ENCODE data around the gene TECPR1.
A peak's percentile ranks its signal among the peaks of the same experiment; 100 is the strongest.

The TECPR1 gene

DNA sequence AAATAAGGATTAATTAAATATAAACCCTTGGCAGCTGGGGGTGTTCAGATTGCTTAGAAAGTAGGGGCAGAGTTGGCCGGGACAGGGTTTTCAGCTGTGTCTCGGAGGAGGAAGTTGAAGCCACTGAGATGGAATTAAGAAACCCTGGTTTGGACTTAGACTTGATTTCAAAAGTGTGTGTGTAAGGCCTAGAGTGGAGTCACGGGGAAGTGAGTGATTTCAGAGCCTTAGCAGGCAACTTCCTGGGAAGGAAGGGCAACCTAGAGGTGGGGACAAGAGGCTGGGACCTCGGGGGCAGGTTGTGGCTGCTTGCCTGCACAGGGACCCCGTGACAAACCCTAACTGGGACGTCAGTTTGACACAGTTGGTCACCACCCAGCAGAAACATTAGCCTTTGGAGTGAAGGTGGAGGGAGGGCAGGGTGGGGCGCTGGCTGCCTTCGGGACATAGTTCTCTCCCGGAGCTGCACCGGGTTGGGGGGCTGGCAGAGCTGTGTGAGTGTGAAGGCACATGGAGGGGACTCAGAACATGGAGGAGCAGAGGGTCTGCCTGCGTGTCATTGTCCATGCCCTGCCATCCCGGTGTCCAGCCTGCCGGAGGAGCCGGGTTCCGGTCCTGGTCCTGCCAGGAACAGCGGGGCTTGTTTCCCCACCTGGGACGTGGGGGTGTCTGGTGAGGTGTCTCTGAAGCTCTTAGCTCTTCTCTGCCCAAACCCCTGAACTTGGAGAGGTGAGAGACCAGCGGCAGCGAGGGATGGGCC lies 31.3 kb upstream of the TECPR1 start:
- DNase-seq, result no peak

GRCh38 chr7:98282703-98283102 lies 30.7 kb upstream of the TECPR1 start:
- DNase-seq, result no peak

DNA sequence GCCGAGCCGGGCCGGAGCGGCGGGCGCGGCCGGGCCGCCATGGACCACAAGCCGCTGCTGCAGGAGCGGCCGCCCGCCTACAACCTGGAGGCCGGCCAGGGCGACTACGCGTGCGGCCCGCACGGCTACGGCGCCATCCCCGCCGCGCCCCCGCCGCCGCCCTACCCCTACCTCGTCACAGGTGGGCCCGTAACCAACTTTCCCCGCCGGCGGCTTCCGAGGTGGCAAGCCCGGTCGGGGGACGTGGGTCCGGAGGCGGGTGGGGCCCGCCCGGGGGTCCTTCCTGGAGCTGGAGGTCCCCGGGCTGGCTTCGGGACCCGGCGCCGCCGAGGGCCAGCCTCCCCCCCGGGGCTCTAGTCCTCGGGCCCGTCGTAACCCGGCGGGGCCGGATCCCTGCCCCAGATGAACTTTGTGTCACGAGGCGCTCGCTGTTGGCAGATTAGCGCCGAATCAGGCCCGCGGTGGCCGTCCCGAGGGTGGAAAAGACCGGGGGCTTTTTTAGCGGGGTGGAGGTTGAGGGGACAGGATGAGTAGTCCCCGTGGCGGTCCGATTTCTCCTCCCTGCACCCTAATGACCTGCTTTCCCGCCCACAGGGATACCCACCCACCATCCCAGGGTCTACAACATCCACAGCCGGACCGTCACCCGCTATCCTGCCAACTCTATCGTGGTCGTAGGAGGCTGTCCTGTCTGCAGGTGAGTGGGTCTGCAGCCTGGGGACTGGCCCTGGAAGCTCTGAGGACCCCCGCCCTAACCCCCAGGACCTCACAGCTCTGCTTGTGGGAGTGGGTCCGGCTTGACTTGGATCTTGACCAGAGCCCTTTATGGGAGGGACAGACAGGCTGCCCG lies 29.9 kb upstream of the TECPR1 start:
- no peak for DNase-seq

DNA sequence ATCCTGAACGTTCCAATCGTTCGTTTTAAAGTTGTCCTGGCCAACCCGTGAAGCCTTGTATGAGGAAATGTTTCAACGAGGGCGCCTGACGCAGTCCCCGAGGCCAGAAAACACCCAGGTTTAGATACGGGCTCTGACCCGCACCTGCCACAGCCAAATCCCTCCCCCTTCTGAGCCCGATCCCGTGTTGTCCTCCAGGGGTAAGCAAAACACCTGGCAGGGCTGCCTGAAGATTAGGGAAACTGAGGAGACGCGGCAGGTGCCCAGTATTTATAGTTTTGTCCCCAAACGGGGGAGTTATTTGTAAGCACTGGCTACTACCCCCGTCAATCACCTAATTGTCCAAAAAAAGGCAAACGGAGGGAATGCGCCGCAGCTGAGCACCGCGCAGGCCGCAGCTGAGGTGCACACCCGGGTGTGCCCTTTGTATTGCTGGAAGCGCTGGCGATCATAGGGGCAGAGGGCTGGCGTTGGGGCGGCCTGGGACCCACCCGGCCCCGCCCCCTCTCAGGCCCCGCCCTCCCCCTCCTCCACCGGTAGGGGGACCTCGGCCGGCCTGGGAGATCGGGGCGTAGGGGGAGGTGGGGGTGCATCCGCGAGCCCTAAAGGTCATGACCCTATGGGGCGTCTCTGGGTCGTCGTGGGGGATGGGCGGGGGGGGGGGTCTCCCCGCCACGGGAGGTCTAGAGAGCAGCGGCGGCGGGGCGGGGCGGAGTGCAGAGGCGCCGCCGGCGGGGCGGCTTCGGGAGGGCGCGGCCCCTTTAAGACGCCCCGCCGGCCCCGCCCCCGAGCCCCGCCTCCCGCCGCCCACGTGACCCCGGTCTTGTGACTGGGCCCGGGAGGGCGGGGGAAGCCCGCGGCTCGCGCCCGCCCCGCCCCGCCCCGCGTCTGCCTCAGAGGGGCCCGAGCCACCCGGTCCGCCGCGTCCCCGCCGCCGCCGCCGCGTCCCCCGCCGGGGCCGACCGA lies 29.0 kb upstream of the TECPR1 start, which contains the start of gene BRI3:
BRI3 (plus strand) TSS at position 896 of the 966 bp plus-strand sequence. CDS start 110 bp downstream, outside the sequence.
- DNase-seq, result peak; percentile 78

GRCh38 chr7:98280296-98280695 lies 28.3 kb upstream of the TECPR1 start:
- no peak for DNase-seq

DNA sequence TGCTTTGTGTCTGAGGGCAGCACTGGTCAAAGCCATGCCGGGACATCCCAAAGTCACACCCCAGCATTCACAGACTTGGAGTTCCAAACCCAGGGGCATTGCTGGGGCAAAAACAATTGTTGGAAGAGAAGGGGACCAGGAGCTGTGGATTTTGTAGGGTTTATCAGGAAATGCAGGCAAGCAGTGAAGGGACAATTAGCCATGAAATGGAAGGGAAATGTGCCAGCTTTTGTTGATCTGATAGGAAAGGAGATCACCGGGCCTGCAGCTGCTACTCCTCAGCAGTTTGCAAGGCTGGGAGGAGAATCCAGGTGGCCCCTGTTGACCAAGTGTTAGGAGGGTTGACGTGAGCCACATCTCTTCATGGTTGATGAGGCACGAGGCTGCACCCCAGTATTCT lies 26.9 kb upstream of the TECPR1 start:
- DNase-seq, result no peak

- no peak for DNase-seq
Measured at GRCh38 chr7:98278408-98278807, 26.4 kb upstream of the TECPR1 start.

- no peak for DNase-seq
Measured at GRCh38 chr7:98276241-98276761, 24.3 kb upstream of the TECPR1 start.

DNA sequence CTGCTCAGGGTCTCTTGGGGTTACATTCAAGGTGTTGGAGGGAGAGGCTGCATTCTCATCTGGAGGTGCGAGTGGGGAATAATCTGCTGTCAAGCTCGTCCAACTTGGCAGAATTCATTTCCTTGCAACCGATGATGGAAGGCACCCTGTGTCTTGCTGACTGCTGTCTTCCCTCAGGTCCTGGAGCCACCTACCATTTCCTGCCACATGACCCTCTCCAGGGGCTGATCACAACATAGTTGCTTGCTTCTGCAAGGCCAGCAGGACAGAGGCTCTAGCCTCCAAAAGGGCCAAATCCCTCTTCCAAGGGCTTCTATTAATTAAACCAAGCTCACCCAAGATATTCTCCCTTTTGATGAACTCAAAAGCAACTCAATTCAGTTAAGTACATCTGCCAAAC lies 15.3 kb upstream of the TECPR1 start:
- no peak for DNase-seq

GRCh38 chr7:98266840-98267239 lies 14.8 kb upstream of the TECPR1 start:
- no peak for DNase-seq

DNA sequence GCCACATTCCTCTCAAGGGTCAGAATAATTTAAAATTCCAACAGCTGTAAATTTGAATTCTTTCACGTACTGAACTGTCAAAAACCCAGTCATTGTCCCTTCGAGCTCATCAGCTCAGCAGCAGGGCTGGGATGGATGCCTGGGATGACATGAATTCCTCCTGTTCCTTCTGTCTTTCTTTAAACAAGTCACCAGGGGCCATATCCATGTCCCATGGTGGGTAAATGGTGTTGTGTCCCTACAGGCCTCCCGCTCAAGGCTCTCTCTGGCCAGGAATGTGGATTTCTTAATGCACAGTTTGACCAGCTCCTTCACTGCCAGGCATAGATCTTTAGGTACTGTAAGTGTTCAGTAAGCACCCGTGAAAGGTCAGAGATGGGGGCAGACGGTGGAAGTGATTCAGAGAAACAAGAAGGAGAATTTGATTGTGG lies 13.8 kb upstream of the TECPR1 start:
- no peak for DNase-seq

DNA sequence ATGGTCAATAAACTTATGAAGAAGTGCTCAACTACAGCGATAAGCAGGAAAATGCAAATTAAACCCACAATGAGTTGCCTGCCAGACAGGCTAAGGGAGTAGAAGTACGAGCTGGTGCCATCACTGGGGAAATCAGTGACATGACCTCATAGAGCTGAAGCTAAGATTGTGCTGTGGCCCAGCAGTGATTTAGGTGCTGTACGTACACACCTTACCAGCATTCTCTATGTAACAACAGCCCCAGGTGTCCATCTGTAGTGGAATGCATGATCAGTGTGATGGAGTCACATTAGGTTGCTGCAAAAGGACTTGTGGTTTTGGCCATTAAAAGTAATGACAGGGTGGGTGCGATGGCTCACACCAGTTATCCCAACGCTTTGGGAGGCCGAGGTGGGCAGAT lies 5.7 kb upstream of the TECPR1 start:
- DNase-seq, result no peak

GRCh38 chr7:98256431-98256830 lies 4.4 kb upstream of the TECPR1 start:
- no peak for DNase-seq

- DNase-seq, result no peak
Measured at GRCh38 chr7:98254951-98255610, 3.0 kb upstream of the TECPR1 start.

DNA sequence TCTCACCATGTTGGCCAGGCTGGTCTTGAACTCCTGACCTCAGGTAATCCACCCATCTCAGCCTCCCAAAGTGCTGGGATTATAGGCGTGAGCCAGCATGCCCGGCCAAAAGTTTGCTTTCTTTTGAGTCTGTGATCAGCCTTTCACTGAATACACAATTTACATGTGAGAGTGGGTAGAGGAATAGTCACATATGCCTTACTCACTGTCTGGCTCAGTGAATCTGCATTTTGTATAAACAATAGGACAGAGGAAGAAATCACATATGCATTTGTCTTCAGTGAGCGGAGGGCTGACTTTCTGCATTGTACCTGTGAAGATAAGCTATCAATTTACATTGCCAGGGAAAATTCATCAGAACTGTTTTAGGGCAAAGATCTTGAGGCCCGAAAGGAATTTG lies 2.5 kb upstream of the TECPR1 start:
- no peak for DNase-seq

DNA sequence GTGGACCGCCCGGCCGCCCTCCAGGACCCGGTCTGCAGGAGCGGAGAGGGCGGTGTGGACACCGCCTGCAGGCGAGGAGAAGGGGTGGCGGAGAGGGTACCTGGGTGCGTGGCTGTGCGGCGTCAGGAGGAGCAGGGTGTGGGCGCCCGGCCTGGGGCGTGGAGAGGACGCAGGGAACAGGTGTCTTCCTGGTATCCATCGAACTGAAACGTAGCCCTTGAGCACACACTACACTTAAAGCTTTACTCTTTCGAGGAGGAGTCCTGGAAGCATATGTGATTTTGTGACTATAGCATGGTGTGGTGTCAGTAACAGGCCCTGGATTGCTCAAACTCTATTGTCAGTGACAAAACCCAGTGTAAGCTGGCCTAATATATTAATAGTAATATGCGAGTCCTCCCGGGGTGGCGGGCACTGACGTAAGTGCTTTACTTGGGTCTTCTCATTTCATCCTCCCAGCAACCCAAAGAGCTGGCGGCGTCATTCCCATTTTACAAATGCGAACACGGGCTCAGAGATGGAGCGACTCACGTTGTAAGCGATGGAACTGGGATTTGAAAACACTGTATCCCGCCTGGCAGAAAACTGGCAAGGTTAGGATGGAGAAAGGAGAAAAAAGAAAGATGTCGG lies 508 bp upstream of the TECPR1 start:
- no peak for DNase-seq

DNA sequence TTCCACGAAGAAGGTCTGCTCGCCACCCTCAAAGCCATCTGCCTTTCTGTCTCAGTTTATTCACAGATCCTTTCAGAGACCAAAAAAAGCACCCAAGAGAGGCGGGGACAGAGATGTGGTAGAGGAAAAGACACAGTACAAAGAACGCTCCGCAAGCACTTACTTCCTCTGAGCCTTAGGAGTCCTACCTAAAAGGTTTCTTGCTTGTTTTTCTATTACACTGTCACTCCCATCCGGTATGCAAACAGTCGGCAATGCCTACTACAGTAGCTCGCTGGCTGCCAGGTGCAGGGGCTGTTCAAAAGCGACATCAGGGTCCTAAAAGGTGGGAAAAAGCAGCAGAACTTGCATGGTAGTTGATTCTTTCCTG lies 816 bp downstream of the TECPR1 start:
- no peak for DNase-seq

DNA sequence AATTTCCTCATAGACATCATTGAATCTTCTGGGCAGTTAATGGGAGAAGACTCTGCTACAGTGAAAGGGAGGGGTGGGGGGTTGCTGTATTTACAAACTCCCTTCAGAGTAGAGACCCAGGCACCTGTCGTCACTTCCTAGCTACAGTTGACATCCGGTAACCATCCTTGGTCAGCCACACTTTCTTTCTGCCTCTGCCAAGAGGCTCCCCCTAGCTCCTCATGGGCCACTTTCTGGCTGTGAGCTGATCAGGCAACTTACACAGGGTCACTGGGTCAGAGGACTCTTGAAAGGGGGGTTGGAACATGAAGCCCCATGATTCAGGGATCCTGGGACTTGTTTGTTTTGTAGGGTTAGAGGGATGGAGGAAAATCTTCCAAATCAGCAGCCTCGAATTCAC lies 1.2 kb downstream of the TECPR1 start:
- DNase-seq, result no peak

GRCh38 chr7:98249106-98249505 lies 2.9 kb downstream of the TECPR1 start:
- DNase-seq, result no peak

- no peak for DNase-seq
Measured at GRCh38 chr7:98248156-98248555, 3.9 kb downstream of the TECPR1 start.

DNA sequence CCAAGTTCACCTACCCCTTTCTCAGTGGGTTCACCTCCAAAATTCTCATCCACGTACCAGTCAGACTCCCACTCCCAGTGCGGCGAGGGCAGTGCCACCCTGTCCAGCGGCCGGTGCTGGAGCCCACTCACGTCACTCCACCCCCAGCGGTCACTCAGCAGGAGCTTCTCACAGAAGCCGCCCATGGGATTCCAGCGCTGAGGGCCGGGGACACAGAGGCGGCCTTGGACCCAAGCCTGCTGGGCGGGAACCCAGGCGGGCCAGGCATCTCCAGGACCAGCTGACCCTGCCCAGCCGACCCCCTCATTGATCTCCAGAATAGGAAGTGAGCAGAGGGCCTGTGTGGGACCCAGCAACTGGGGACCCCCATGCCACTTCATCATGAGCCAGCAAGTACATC lies 7.2 kb downstream of the TECPR1 start:
- no peak for DNase-seq

GRCh38 chr7:98242934-98243333 lies 9.1 kb downstream of the TECPR1 start:
- DNase-seq, result no peak

Data from 8988T (cell line).